ENCODE results near the gene CDK1. TPM values are rescaled to one million over a fixed set of nuclear protein-coding genes. Genes with fewer than 3 reads are reported as not detected.

The CDK1 gene
- total and polyA plus RNA-seq, 10 of the 15 experiments (the other 5 are each of a cell fraction or from before 2014, with no cell fraction given), result 81.5 to 361 (median 133) TPM

- no peaks in the 10 kb centered on the region for H4K20me1 ChIP-seq (ENCODE audit: control insufficient read depth, insufficient read depth)
- no peaks in the 10 kb centered on the region for H3K4me1 ChIP-seq (ENCODE audit: control insufficient read depth, insufficient read depth, low read length)
- H3K27ac ChIP-seq (ENCODE audit: control insufficient read depth, insufficient read depth), result no peak overlapping the region
- 78% methylated on average over 3 of the region's 3 CpGs for WGBS (ENCODE audit: insufficient coverage, insufficient replicate concordance, low lambda C conversion rate, missing lambda C conversion rate)
- in situ Hi-C loops (cut with MboI) (loop anchor here (25.0 kb wide), 1 partner anchor 1028 kb away; no protein-coding TSS in a partner anchor), intact Hi-C loops (cut with micrococcal nuclease; ENCODE audit: unreplicated experiment) (no loop called here)
- H3K27me3 ChIP-seq (replicated peaks in 1 of 2; ENCODE audit: control insufficient read depth in 2 of 2, insufficient read depth in 2 of 2, low read length in 1 of 2), result no peaks in the 10 kb centered on the region
- no peaks in the 10 kb centered on the region for H3K9me3 ChIP-seq (replicated peaks; ENCODE audit: control insufficient read depth, insufficient read depth, low read length)
- no peak overlapping the region for H3K9ac ChIP-seq (ENCODE audit: control insufficient read depth, insufficient read depth, low read length)
- H3K4me3 ChIP-seq, result no peak overlapping the region
- ChIA-PET POLR2A (no interaction called here), RAD21 (ENCODE audit: unreplicated experiment) (no interaction called here), SMC1A (ENCODE audit: uncharacterized antibody, unreplicated experiment) (no interaction called here), CTCF (interaction anchor here (0.6 to 1.5 kb wide), 3 partner anchors 8 to 608 kb away, joined by 3 to 9 read pairs (median 4); no protein-coding TSS in a partner anchor)
- FAIRE-seq (no peak), ATAC-seq (no peak), DNase-seq (ENCODE audit: low read depth, low spot score) (no peak)
- no peak overlapping the region for H3K4me2 ChIP-seq (ENCODE audit: control insufficient read depth, insufficient read depth)
- H3K36me3 ChIP-seq (ENCODE audit: control insufficient read depth in 2 of 2, insufficient read depth in 2 of 2, low read length in 1 of 2), result no peaks in the 10 kb centered on the region; a peak in 1 of 4 replicates
- H3K79me2 ChIP-seq (ENCODE audit: control insufficient read depth, insufficient read depth, low read length), result no peaks in the 10 kb centered on the region
- BruUV-seq (replicated peaks), result no TSS peak
- no peak overlapping the region for H2AFZ ChIP-seq (ENCODE audit: control insufficient read depth, low read depth, low read length)
- TF ChIP-seq RAD51 (IDR thresholded peaks at IDR 0.05) (no peak), HSF1 (IDR thresholded peaks at IDR 0.05; ENCODE audit: low read depth, low read length) (no peak), EGR1 (IDR thresholded peaks at IDR 0.05; ENCODE audit: borderline replicate concordance in 1 of 2, low read depth in 2 of 2, low read length in 2 of 2) (no peak), MYB (IDR thresholded peaks at IDR 0.05; ENCODE audit: borderline replicate concordance, low read depth, low read length) (no peak), ZNF217 (IDR thresholded peaks at IDR 0.05) (no peak), NFIC (IDR thresholded peaks at IDR 0.05; ENCODE audit: low read depth, low read length) (no peak), PBX3 (IDR thresholded peaks at IDR 0.05; ENCODE audit: insufficient replicate concordance, low read depth, low read length) (no peak), SUZ12 (IDR thresholded peaks at IDR 0.05; ENCODE audit: unreplicated experiment) (no peak), NR2F1 (conservative IDR thresholded peaks at IDR 0.05) (no peak), USF2 (IDR thresholded peaks at IDR 0.05; ENCODE audit: borderline replicate concordance, low read depth, low read length) (no peak), ATF3 (IDR thresholded peaks at IDR 0.05; ENCODE audit: borderline replicate concordance, extremely low read depth, low read depth, low read length) (no peak), RFX5 (IDR thresholded peaks at IDR 0.05; ENCODE audit: low read depth, low read length) (no peak), ZBED1 (IDR thresholded peaks at IDR 0.05; ENCODE audit: borderline replicate concordance) (no peak), PAX8 (IDR thresholded peaks at IDR 0.05) (no peak), ELK1 (IDR thresholded peaks at IDR 0.05; ENCODE audit: low read depth, low read length) (no peak), NR2C1 (IDR thresholded peaks at IDR 0.05) (no peak), CBX3 (IDR thresholded peaks at IDR 0.05; ENCODE audit: borderline replicate concordance, low read depth) (no peak), YY1 (IDR thresholded peaks at IDR 0.05; ENCODE audit: low read depth, low read length) (no peak), MTA2 (IDR thresholded peaks at IDR 0.05; ENCODE audit: low read depth) (no peak)
Measured at GRCh38 chr10:60809157-60809556, 30.9 kb downstream of the CDK1 start.

Measured in GM12878 (cell line).